GM18907 (cell line): ENCODE measurements around the gene ADAM12.

ENCODE experiments used
- ATAC-seq: cut with Tn5 transposase; IDR thresholded peaks from one replicate; pipeline ENCODE4 v1.9.1; 2021; ENCODE audit warnings: mild to moderate bottlenecking, moderate library complexity; ENCODE audit not compliant: unreplicated experiment

The ADAM12 gene, protein sequence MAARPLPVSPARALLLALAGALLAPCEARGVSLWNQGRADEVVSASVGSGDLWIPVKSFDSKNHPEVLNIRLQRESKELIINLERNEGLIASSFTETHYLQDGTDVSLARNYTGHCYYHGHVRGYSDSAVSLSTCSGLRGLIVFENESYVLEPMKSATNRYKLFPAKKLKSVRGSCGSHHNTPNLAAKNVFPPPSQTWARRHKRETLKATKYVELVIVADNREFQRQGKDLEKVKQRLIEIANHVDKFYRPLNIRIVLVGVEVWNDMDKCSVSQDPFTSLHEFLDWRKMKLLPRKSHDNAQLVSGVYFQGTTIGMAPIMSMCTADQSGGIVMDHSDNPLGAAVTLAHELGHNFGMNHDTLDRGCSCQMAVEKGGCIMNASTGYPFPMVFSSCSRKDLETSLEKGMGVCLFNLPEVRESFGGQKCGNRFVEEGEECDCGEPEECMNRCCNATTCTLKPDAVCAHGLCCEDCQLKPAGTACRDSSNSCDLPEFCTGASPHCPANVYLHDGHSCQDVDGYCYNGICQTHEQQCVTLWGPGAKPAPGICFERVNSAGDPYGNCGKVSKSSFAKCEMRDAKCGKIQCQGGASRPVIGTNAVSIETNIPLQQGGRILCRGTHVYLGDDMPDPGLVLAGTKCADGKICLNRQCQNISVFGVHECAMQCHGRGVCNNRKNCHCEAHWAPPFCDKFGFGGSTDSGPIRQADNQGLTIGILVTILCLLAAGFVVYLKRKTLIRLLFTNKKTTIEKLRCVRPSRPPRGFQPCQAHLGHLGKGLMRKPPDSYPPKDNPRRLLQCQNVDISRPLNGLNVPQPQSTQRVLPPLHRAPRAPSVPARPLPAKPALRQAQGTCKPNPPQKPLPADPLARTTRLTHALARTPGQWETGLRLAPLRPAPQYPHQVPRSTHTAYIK

DNA sequence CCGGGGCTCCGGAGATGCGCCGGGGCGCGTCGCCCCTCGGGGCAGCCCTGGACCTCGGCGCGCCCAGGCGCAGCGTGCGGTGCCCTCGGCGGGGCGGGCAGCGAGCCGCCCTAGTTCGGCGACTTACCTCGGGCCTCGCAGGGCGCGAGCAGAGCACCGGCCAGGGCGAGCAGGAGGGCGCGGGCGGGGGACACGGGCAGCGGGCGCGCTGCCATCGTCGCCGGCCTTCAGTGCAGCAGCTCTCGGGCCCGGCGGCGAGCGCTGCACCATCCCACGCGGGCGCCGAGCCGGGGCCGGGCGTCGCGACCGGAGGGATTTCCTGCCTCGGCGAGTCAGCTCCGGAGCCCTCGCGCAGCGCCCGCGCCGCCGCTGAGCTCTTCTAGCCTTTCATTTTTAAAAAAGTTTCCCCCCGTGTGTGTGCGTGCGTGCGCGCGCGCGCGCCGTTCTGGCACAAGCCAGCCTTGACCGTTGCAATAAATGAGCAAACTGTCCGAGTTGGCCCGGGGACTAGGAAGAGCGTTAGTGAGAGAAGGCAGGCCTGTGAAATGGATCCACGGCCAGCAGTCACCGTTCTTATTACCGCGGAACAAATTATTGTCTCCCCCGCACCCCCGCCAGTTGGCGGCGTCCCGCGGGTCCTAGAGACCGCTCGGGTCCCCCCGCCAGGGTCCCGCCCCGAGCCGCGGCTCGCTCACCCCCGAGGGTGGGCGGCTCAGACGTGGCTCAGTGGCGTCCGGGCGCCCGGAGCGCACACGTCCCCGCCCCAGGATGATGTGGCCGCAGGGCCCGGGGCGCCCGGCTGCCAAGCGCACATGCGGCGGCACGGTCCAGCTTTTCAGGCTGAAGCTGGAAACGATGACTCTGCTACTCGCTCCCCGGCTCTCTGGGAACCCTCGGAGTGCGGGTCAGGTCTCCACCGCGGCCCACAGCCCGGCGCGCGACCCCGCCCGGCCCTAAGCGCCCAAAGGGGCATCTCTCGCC, at the start of gene ADAM12:
Gene ADAM12 (minus strand): TSS at position 547 of the 981 bp plus-strand sequence. CDS start 332 bp downstream, at position 215.
- no peak for ATAC-seq

DNA sequence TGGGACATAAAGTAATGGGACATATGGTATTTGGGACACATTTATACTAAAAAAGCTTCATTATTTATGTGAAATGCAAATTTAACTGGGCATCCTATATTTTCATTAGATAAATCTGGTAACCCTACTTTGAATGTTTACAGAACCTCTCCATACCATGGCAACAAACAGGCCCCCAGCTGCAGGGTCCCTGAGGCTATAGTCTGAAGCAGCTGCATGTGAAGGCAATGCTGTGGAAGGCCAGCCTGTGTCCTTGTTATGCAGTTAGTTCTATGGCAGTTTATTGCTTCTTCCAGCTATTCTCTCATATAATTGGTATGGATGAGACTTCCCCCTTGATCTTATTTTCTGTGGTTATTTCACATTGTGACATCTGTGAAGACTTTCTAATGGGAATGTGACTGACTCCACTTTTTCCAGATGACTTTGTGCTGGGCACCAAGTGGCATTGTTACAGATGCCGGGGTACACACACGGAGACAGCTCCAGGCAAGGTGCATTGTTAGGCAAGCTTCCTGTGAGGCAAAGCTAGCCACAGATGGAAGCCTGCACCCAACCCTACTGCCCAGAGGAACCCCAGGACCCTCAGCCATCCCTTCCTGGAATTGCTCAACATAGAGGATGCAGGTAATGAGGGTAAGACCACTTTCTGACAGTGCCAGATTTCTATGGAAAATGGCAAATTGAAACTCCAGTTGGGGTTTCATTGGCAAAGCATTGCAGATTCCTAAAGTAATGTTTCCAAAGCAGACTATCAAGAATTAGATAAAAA, 49.5 kb upstream of the ADAM12 start:
- ATAC-seq, result no peak

- no peak for ATAC-seq
Observed at GRCh38 chr10:126434235-126434634, 46.0 kb upstream of the ADAM12 start.

GRCh38 chr10:126433351-126433750, 45.1 kb upstream of the ADAM12 start:
- ATAC-seq, result no peak

DNA sequence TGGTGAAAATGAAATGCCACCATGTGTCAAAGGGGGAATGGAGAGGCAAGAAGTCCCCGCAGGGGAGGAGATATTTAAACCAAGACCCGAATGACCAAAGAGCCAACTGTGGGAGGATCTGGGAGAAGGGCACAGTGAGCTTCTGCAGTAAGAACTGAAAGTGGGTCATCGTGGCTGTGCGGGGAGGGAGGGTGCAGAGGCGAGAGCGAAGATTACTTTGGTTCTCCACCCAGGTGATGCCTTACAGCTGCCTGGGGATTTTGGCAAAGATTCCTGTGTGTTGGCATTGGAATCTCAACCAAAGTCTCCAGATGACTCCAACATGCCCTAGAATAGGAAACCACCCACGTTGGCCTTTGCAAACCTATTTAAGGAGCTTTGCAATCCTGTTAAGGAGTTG, 44.2 kb upstream of the ADAM12 start:
- ATAC-seq, result no peak

DNA sequence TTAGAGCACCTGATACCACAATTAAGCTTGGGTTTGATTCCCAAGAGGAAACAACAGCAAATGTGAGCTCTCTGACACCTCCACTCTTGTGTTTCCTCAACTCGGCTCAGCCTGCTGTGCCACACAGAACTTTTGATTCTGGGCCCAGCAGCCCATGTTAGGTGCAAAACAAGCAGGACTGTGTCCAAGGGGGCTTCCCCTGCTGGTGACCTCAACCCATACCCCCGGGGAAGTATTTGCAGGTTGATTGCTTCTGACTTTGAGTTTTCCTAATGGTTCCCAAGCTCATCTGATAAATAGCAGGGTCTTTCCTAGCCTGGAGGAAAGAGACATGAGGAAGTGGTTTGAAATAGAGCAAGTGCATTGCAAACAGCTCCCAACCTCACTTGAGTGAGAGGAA, 43.5 kb upstream of the ADAM12 start:
- ATAC-seq, result no peak

DNA sequence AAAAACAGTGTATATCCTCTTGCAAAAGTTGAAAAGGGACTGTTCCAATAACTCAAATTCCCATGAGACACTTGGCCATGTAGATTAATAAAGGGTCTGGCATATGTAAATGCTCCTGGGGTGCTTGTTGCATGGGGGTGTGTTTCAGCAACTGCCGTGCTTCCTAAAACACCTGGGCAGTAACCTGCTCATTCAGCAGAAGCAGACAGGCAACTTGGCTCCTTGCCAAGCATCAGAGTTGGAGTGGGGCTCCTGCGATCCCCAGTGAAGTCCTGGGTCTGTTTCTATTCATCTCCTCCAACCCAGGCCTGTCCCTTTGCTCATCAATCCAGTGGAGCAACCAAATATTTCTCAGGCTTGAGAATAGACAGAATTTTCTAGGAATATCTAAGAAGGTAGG, 42.2 kb upstream of the ADAM12 start:
- no peak for ATAC-seq

DNA sequence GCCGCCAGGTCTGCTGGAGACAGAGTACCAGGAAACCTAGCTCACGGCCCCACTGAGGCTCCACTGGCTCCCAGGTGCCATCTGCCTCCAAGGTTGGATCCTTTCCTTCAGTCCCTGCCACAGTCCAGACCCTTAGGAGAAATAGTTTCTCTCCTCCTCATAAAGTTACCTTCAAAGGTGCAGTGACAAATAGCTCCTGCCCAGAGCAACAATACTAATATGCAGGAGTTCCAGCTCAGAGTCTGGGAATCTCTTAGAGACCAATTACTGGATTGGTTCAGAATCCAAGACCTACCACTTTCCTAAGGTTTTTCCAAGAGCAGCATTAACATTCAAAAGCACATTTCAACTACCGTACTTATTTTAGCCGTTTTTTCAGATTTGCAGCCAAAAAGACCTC, 41.0 kb upstream of the ADAM12 start:
- no peak for ATAC-seq

GRCh38 chr10:126425489-126426065, 37.3 kb upstream of the ADAM12 start:
- no peak for ATAC-seq

- ATAC-seq, result no peak
Observed at GRCh38 chr10:126425032-126425431, 36.8 kb upstream of the ADAM12 start.

DNA sequence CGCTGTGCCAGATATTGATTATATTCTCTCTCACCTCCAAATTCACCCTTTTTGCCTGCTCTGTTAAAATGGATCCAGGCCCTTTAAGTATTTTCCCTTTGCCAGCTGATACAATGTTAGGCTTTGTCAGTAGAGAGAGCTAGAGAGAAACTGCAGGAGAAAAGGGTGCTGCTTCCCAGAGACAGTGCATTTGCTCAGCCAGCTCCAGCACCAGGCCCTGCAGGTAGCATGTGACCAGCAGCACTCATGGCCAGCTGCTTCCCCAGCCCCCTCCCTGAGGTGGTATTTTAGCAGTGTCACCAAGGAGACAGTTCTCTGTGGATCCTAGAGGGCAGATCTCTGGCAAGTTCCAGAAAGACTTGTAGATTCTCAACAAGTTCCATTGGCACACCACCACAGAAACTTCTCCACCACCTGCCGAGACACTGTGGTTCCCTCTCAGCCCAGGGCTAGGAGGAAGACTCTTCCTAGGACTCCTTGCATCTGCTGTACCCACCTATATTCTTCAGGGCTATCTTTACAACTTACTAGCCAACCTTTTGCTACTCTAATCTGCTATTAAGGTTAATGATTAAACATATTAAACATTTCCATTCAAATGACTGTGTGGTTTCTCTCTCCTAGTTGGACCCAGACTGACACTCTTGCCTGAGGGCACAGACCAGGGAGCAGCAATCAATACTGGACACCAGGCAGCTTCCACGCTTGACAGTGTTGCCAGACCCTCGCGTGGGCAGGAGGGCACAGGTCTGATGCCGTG, 35.6 kb upstream of the ADAM12 start:
- no peak for ATAC-seq

GRCh38 chr10:126422567-126422966, 34.3 kb upstream of the ADAM12 start:
- no peak for ATAC-seq

- ATAC-seq, result no peak
Observed at GRCh38 chr10:126421756-126422256, 33.5 kb upstream of the ADAM12 start.

DNA sequence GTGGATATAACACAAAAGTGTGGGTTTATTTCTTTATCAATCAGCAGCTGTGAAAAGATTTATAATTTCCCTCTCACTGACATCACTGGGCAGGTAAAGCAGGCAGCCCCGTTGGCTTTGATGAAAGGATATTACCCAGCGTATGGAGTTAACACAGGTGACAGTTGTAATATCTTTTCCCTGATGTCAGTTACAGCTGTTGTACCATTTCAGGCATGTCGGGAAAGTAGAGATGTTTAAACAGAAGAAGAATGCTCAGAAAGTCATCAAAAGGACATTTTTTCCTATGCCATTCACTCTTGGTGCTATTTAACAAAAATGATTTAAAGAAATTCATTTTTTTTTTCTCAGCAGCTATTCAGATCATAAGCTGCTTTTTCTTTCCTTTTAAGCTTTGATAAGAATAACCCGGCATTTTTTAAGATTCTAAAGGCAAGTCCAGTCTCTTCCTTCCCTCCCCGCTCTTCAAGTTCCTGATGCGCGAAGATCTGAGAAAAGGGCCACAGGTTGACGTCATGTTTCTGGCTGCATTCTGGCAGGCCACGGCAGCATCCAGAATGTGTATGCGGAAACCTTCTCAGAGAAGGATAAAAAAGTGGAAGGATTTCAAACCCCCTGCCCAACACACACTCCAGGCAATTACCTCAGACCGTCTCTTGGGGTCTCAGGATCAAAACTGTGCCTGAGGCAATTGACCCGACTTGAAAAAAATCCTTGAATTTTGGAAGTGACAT, 32.5 kb upstream of the ADAM12 start:
- ATAC-seq, result no peak

GRCh38 chr10:126417220-126417825, 29.0 kb upstream of the ADAM12 start:
- no peak for ATAC-seq

GRCh38 chr10:126409821-126410220, 21.5 kb upstream of the ADAM12 start:
- ATAC-seq, result no peak

- no peak for ATAC-seq
Observed at GRCh38 chr10:126408953-126409641, 20.8 kb upstream of the ADAM12 start.
